ENCODE results near the gene STK39. TPM values are rescaled to one million over a fixed set of nuclear protein-coding genes. Genes with fewer than 3 reads are reported as not detected.

STK39 gene
- total RNA-seq, 1 experiment from 2014 or later, result 13.8 TPM

DNA sequence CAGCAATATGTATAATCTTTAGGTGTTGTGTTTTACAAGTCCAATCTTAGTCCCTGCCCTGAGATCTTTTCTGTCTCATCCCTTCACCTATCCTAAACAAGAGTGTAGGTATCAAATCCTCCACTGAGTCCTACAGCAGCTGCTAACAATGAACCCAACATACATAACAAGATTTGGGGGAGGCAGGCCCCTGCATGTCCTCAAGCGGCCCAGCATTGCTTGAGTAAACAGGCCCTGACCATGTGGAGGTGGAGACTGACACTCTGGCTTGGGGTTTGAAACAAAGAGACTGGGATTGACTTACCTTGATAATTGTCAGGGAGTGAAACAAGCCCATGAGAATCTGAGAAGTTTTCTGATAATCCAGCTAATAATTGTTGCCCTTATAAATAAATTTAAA, 213.4 kb downstream of the STK39 start:
- Mint-ChIP-seq H3K4me1 (ENCODE audit: insufficient read depth, unreplicated experiment) (no peaks in the 10 kb centered on the region), H3K27ac (ENCODE audit: low read depth, unreplicated experiment) (no peak overlapping the region), H3K27me3 (ENCODE audit: insufficient read depth, unreplicated experiment) (no peaks in the 10 kb centered on the region), H3K9me3 (ENCODE audit: unreplicated experiment) (no peaks in the 10 kb centered on the region), H3K36me3 (ENCODE audit: insufficient read depth, unreplicated experiment) (no peaks in the 10 kb centered on the region), H3K4me3 (ENCODE audit: unreplicated experiment) (no peak overlapping the region)
- TF ChIP-seq, protein P1, sequence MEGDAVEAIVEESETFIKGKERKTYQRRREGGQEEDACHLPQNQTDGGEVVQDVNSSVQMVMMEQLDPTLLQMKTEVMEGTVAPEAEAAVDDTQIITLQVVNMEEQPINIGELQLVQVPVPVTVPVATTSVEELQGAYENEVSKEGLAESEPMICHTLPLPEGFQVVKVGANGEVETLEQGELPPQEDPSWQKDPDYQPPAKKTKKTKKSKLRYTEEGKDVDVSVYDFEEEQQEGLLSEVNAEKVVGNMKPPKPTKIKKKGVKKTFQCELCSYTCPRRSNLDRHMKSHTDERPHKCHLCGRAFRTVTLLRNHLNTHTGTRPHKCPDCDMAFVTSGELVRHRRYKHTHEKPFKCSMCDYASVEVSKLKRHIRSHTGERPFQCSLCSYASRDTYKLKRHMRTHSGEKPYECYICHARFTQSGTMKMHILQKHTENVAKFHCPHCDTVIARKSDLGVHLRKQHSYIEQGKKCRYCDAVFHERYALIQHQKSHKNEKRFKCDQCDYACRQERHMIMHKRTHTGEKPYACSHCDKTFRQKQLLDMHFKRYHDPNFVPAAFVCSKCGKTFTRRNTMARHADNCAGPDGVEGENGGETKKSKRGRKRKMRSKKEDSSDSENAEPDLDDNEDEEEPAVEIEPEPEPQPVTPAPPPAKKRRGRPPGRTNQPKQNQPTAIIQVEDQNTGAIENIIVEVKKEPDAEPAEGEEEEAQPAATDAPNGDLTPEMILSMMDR (IDR thresholded peaks at IDR 0.05; ENCODE audit: unreplicated experiment), result no peak
- ChIA-PET CTCF (no interaction called here), POLR2A (interaction anchor here (0.7 kb wide), 1 partner anchor 394 kb away, joined by 3 read pairs; no protein-coding TSS in a partner anchor)
- intact Hi-C loops (cut with micrococcal nuclease), result no loop called here
- BruUV-seq (replicated peaks), result no TSS peak
- peak; percentile 1 for DNase-seq (ENCODE audit: unreplicated experiment)

DNA sequence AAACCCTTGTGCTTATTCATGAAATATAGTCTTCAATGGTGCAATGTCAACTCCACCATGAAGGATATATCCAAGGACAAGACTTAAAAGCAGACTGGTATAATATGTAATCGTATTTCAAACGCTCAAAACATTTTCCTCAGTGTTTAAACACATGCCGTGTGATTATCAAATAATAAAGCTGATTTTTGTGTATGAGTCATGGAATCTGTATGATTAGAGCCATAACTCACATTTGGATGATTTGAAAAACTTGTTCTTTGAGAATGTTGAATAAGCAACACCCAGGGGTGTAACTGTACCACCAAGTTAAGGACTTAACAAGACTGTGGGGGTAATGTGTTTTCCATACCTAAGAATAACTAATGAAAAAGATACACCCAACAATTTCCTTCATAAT, 215.3 kb downstream of the STK39 start:
- Mint-ChIP-seq H3K27me3 (ENCODE audit: insufficient read depth, unreplicated experiment) (no peaks in the 10 kb centered on the region), H3K4me3 (ENCODE audit: unreplicated experiment) (no peak overlapping the region), H3K9me3 (ENCODE audit: unreplicated experiment) (no peaks in the 10 kb centered on the region), H3K4me1 (ENCODE audit: insufficient read depth, unreplicated experiment) (no peaks in the 10 kb centered on the region), H3K36me3 (ENCODE audit: insufficient read depth, unreplicated experiment) (no peaks in the 10 kb centered on the region), H3K27ac (ENCODE audit: low read depth, unreplicated experiment) (no peak overlapping the region)
- CTCF ChIA-PET, result no interaction called here
- TF ChIP-seq, protein P1 (IDR thresholded peaks at IDR 0.05; ENCODE audit: unreplicated experiment), result no peak
- POLR2A ChIA-PET, result interaction anchor here (0.9 kb wide), 1 partner anchor 130 kb away, joined by 4 read pairs; no protein-coding TSS in a partner anchor
- intact Hi-C loops (cut with micrococcal nuclease), result no loop called here
- no peak for DNase-seq (ENCODE audit: unreplicated experiment)
- BruUV-seq (replicated peaks), result no TSS peak

DNA sequence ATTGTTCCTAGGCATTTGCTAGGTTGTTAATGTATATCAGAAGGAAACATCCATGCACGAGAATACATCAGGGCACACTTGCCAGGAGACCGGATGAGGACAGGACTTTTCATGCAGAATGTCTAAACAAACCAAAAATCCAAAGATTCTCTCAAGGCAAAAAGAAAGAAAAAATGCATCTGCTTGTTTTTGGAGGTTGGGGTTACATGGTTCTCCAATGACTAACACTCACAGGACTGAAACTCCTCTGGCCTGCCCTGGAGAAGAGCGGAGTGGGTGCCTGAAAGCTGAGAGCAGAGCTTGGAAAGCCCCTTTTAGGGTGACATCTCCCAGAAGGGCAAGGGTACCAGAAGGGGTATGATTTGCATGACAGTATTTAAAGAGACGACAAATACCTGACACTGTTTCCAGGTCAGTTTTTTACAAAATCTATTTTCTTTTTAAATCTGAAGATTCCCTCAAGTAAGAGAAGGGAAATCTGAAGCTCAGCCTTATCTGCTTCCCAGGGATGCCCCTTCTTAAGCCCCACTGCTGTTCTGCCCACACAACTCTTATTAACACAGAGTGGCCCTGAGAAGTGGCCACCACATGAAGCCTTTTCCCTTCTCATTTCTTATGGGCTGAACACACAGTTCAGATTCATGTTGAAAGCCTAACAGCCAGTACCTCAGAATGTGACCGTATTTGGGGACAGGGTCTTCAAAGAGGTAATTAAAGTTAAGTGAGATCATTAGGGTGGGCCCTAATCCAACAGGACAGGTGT, 216.4 kb downstream of the STK39 start:
- H3K4me1 Mint-ChIP-seq (ENCODE audit: insufficient read depth, unreplicated experiment), result no peaks in the 10 kb centered on the region
- no peak overlapping the region for H3K27ac Mint-ChIP-seq (ENCODE audit: low read depth, unreplicated experiment)
- ChIA-PET CTCF (no interaction called here), POLR2A (no interaction called here)
- H3K27me3 Mint-ChIP-seq (ENCODE audit: insufficient read depth, unreplicated experiment), result no peaks in the 10 kb centered on the region
- H3K4me3 Mint-ChIP-seq (ENCODE audit: unreplicated experiment), result no peak overlapping the region
- H3K36me3 Mint-ChIP-seq (ENCODE audit: insufficient read depth, unreplicated experiment), result no peaks in the 10 kb centered on the region
- intact Hi-C loops (cut with micrococcal nuclease), result no loop called here
- H3K9me3 Mint-ChIP-seq (ENCODE audit: unreplicated experiment), result no peaks in the 10 kb centered on the region
- TF ChIP-seq, protein P1 (IDR thresholded peaks at IDR 0.05; ENCODE audit: unreplicated experiment), result no peak
- DNase-seq (ENCODE audit: unreplicated experiment), result no peak
- no TSS peak for BruUV-seq (replicated peaks)

DNA sequence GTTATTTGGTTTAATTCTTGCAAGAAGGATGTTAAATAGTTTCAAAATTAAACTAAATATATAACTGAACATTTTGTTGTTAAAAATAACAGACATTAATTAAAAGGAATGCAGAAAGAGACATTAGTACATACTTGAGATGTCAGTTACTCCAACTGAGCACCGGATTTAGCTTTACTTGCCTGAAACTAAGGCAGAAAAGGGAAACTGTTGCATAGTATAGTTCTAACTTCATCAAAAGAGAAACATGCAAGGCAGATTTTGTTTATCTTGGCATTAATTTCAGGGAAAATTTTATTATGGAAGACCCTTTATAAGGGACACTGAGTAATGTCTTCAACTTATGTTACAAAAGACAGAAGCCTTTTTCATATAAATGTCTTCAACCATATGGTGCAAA, 218.3 kb downstream of the STK39 start:
- no peak for DNase-seq (ENCODE audit: unreplicated experiment)
- ChIA-PET CTCF (interaction anchor here (0.5 to 0.6 kb wide), 2 partner anchors 16 to 887 kb away, joined by 3 to 5 read pairs; no protein-coding TSS in a partner anchor), POLR2A (no interaction called here)
- BruUV-seq (replicated peaks), result no TSS peak
- Mint-ChIP-seq H3K27me3 (ENCODE audit: insufficient read depth, unreplicated experiment) (no peaks in the 10 kb centered on the region), H3K4me3 (ENCODE audit: unreplicated experiment) (no peak overlapping the region), H3K36me3 (ENCODE audit: insufficient read depth, unreplicated experiment) (no peaks in the 10 kb centered on the region), H3K9me3 (ENCODE audit: unreplicated experiment) (no peaks in the 10 kb centered on the region), H3K4me1 (ENCODE audit: insufficient read depth, unreplicated experiment) (no peaks in the 10 kb centered on the region), H3K27ac (ENCODE audit: low read depth, unreplicated experiment) (no peak overlapping the region)
- intact Hi-C loops (cut with micrococcal nuclease), result no loop called here
- TF ChIP-seq, protein P1 (IDR thresholded peaks at IDR 0.05; ENCODE audit: unreplicated experiment), result no peak

Measured in MCF 10A (cell line).